Mesenchymal stem cell (in vitro differentiated cells and primary cell): ENCODE measurements around the gene KLHL26.

Experiments
- DNase-seq: peaks from one replicate; pipeline ENCODE4 v3.0.0-alpha.2; 2013
- H2AFZ ChIP-seq: one replicate; pipeline ENCODE4 v1.6.1; 2013; ENCODE audit warnings: low read depth, mild to moderate bottlenecking, control low read depth, inconsistent platforms, low read length, moderate library complexity
- H2AK5ac ChIP-seq: 2 replicates; pipeline ENCODE4 v1.6.1; 2013; ENCODE audit warnings: low read length, moderate library complexity, mild to moderate bottlenecking, inconsistent platforms; ENCODE audit not compliant: severe bottlenecking
- H2BK120ac ChIP-seq: one replicate; pipeline ENCODE4 v1.6.1; 2013; ENCODE audit warnings: low read depth, mild to moderate bottlenecking, inconsistent platforms, low read length, moderate library complexity
- H2BK12ac ChIP-seq, 2 experiments: one replicate each; pipeline ENCODE4 v1.6.1; 2013; ENCODE audit warnings: inconsistent platforms in 2 of 2, low read length in 2 of 2, mild to moderate bottlenecking in 2 of 2, moderate library complexity in 2 of 2, control low read depth in 1 of 2
- H2BK15ac ChIP-seq: one replicate; pipeline ENCODE4 v1.6.1; 2013; ENCODE audit warnings: mild to moderate bottlenecking, low read depth, inconsistent platforms; ENCODE audit not compliant: poor library complexity, severe bottlenecking
- H2BK5ac ChIP-seq: 2 replicates; pipeline ENCODE4 v1.6.1; 2013; ENCODE audit warnings: low read depth, mild to moderate bottlenecking, low read length, control low read depth, inconsistent platforms; ENCODE audit not compliant: poor library complexity, severe bottlenecking
- H3K14ac ChIP-seq, 2 experiments: one replicate each; pipeline ENCODE4 v1.6.1; 2013; ENCODE audit warnings: inconsistent platforms in 2 of 2, low read length in 2 of 2, control low read depth in 1 of 2, mild to moderate bottlenecking in 1 of 2, moderate library complexity in 1 of 2
- H3K18ac ChIP-seq, 2 experiments: one replicate each; pipeline ENCODE4 v1.6.1; 2013; ENCODE audit warnings: inconsistent platforms in 2 of 2, low read length in 2 of 2, control low read depth in 1 of 2, low read depth in 1 of 2, mild to moderate bottlenecking in 1 of 2
- H3K23ac ChIP-seq, 2 experiments: one replicate each; pipeline ENCODE4 v1.6.1; 2013; ENCODE audit warnings: inconsistent platforms in 2 of 2, low read length in 2 of 2, mild to moderate bottlenecking in 2 of 2, moderate library complexity in 2 of 2, control low read depth in 1 of 2
- H3K27ac ChIP-seq: 2 replicates; pipeline ENCODE4 v1.5.1; 2013; ENCODE audit warnings: mild to moderate bottlenecking, moderate library complexity, low read length, control low read depth, inconsistent platforms; ENCODE audit not compliant: poor library complexity, severe bottlenecking
- H3K27me3 ChIP-seq, 2 experiments: 2 replicates each; pipeline versions ENCODE4 v1.6.1 to v1.7.0; 2013; ENCODE audit warnings: low read length in 2 of 2, mild to moderate bottlenecking in 2 of 2, moderate library complexity in 2 of 2, control low read depth in 1 of 2, inconsistent platforms in 1 of 2; ENCODE audit not compliant: control insufficient read depth in 1 of 2, insufficient read depth in 1 of 2
- H3K36me3 ChIP-seq, 2 experiments: 2 replicates each; pipeline versions ENCODE4 v1.6.1 to v1.7.0; 2013; ENCODE audit warnings: low read length in 2 of 2, control low read depth in 1 of 2, inconsistent platforms in 1 of 2, low read depth in 1 of 2, mild to moderate bottlenecking in 1 of 2; ENCODE audit not compliant: insufficient read depth in 2 of 2, control insufficient read depth in 1 of 2
- H3K4ac ChIP-seq, 2 experiments: one replicate each; pipeline ENCODE4 v1.6.1; 2013; ENCODE audit warnings: inconsistent platforms in 2 of 2, low read length in 2 of 2, mild to moderate bottlenecking in 2 of 2, moderate library complexity in 2 of 2, control low read depth in 1 of 2, low read depth in 1 of 2
- H3K4me1 ChIP-seq: 2 replicates; pipeline ENCODE4 v1.6.1; 2013; ENCODE audit warnings: low read depth, low read length, control low read depth; ENCODE audit not compliant: control insufficient read depth, insufficient read depth
- H3K4me2 ChIP-seq: 2 replicates; pipeline ENCODE4 v1.6.1; 2013; ENCODE audit warnings: low read length, mild to moderate bottlenecking, inconsistent platforms; ENCODE audit not compliant: poor library complexity, severe bottlenecking
- H3K4me3 ChIP-seq, 2 experiments: 2 replicates each; pipeline versions ENCODE4 v1.5.1 to v1.7.0; 2013; ENCODE audit warnings: low read length in 2 of 2, mild to moderate bottlenecking in 2 of 2, control low read depth in 1 of 2, low read depth in 1 of 2; ENCODE audit not compliant: insufficient read depth in 1 of 2
- H3K79me1 ChIP-seq: replicated peaks from 2 replicates; pipeline ENCODE4 v1.6.1; 2013; ENCODE audit warnings: mild to moderate bottlenecking, control low read depth, low read length, inconsistent platforms; ENCODE audit not compliant: poor library complexity, severe bottlenecking
- H3K9ac ChIP-seq: 2 replicates; pipeline ENCODE4 v1.7.0; 2013; ENCODE audit warnings: mild to moderate bottlenecking, low read length, moderate library complexity
- H3K9me3 ChIP-seq: 2 replicates; pipeline ENCODE4 v1.7.0; 2013; ENCODE audit warnings: mild to moderate bottlenecking, low read length; ENCODE audit not compliant: control insufficient read depth
- H4K8ac ChIP-seq: one replicate; pipeline ENCODE4 v1.6.1; 2013; ENCODE audit warnings: inconsistent platforms, mild to moderate bottlenecking, low read length, moderate library complexity
- H4K91ac ChIP-seq: one replicate; pipeline ENCODE4 v1.6.1; 2013; ENCODE audit warnings: mild to moderate bottlenecking, low read length, inconsistent platforms
- WGBS: methylation state at CpG from one replicate; pipeline ENCODE4 v1.1.7; 2013; ENCODE audit warnings: mixed read lengths; 5-methylcytosine and 5-hydroxymethylcytosine counted together

KLHL26 gene

DNA sequence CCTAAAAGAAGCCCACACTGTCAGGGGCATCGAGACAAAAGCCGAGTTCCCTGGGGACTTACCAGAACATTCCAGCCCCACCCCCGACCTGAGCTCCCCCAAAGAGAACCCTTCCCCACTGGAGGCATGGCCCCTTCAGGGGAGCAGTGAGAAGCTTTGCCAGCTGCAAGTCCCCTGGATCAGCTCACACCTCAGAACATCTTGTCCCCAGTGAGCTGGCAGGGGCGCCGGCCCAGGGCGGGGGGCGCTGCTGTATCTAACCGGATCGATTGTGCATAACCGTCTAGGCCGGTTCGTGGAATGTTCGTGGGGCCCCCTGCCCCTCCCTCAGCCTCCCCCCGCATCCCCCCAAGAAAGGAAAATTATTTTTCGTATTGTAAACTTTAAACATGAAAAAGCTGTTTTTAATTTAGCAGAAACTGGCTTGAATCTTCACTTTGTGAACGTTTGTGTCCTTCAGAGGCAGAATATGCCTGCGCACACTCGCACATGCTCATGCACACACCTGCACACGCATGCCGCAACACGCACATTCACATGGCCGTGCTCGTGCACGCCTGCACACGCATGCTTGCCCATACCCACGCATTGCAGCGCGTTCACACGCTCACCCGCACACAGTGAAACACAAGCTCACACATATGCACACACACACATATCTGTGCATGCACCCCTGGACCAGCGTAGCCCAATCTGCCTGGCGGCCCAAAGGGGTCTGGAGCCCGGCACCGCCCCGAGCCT lies 34.6 kb downstream of the KLHL26 start:
- H3K4me1 ChIP-seq = peaks cover 11% of the 10 kb centered on the region
- H2AFZ ChIP-seq = no peak overlapping the region
- no peak overlapping the region for H2AK5ac ChIP-seq
- H3K4ac ChIP-seq = no peak overlapping the region
- peaks cover 13 to 35% of the 10 kb centered on the region in 2 experiments for H3K36me3 ChIP-seq
- WGBS = 92% methylated on average over 27 of the region's 35 CpGs
- no peak overlapping the region for H3K23ac ChIP-seq
- peak overlapping the region; percentile 2 for H4K91ac ChIP-seq
- peak overlapping the region in 1 of 2 experiments; percentile 1 for H3K18ac ChIP-seq
- no peak overlapping the region for H3K4me3 ChIP-seq
- H4K8ac ChIP-seq = no peak overlapping the region
- H2BK12ac ChIP-seq = no peak overlapping the region
- H3K14ac ChIP-seq = no peak overlapping the region
- no peaks in the 10 kb centered on the region for H3K9me3 ChIP-seq
- H3K9ac ChIP-seq = no peak overlapping the region
- no peak overlapping the region for H2BK5ac ChIP-seq
- H2BK15ac ChIP-seq = no peak overlapping the region
- no peak overlapping the region for H3K27ac ChIP-seq
- no peak for DNase-seq
- H2BK120ac ChIP-seq = no peak overlapping the region
- H3K79me1 ChIP-seq = peaks cover 3% of the 10 kb centered on the region
- no peak overlapping the region for H3K4me2 ChIP-seq
- no peaks in the 10 kb centered on the region for H3K27me3 ChIP-seq

DNA sequence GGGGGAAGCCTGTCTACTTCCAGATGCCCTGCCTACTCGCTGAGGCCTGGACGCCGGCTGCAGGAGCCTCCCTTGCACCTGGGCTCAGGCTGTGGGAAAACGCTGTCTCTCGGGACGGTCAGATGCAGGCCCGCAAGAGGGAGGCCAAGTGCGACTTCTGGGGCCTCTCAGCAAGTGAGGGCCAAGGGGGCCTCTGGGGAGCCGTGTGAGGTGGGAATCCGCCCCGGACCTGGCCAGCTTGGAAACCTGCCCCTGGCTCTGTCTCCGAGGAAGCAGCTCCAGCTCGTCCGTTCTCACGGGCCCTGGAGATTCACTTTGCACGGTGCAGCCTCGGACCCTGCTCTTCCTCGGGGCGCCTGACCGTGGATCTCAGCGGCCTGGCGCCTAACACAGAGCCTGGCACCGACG lies 35.2 kb downstream of the KLHL26 start:
- H3K27me3 ChIP-seq = no peaks in the 10 kb centered on the region
- no peak overlapping the region for H3K18ac ChIP-seq
- no peak overlapping the region for H4K91ac ChIP-seq
- H3K14ac ChIP-seq = no peak overlapping the region
- H2BK5ac ChIP-seq = no peak overlapping the region
- H3K4me2 ChIP-seq = no peak overlapping the region
- peaks cover 12% of the 10 kb centered on the region for H3K4me1 ChIP-seq
- H3K9me3 ChIP-seq = no peaks in the 10 kb centered on the region
- H3K36me3 ChIP-seq = peaks cover 13 to 35% of the 10 kb centered on the region in 2 experiments
- no peak overlapping the region for H2AK5ac ChIP-seq
- H4K8ac ChIP-seq = no peak overlapping the region
- peaks cover 3% of the 10 kb centered on the region for H3K79me1 ChIP-seq
- H2AFZ ChIP-seq = no peak overlapping the region
- no peak overlapping the region for H3K27ac ChIP-seq
- no peak overlapping the region for H3K9ac ChIP-seq
- no peak overlapping the region for H3K4ac ChIP-seq
- H3K4me3 ChIP-seq = peak overlapping the region in 1 of 2 experiments; percentile 35
- WGBS = 86% methylated on average over 24 of the region's 24 CpGs
- H2BK12ac ChIP-seq = no peak overlapping the region
- no peak overlapping the region for H2BK120ac ChIP-seq
- H2BK15ac ChIP-seq = no peak overlapping the region
- no peak for DNase-seq
- no peak overlapping the region for H3K23ac ChIP-seq

DNA sequence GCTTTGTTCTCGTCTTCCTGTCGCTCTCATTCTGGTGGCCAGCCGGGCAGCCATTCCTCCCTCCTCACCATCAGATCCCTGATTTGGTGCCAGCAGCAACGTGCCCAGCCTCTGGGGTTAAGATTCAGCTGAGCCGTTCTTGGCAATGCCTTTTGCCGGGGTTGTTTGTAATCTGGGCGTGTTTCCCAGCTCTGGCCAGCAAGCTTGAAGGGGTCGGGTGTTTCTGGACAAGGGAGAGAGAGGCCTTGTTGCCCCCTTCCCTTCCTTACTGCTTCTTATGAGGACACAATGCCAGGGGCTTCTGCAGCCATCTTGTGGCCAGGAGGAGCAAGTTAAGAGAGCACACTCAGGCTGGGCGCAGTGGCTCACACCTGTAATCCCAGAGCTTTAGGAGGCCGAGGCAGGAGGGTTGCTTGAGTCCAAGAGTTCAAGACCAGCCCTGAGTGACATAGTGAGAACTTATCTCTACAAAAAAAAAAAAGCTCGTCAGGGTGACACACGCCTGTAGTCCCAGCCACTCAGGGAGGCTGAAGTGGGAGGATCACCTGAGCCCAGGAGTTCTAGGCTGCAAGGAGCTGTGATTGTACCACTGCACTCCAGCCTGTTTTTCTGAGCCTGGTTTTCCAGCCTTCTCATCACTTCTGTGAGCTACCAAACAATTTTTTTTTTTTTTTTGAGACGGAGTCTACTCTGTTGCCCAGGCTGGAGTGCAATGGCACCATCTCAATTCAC lies 35.9 kb downstream of the KLHL26 start:
- Histone ChIP-seq H3K18ac (no peak overlapping the region), H2BK15ac (no peak overlapping the region), H3K23ac (no peak overlapping the region), H2AK5ac (no peak overlapping the region), H2BK5ac (no peak overlapping the region), H2BK120ac (no peak overlapping the region), H2AFZ (no peak overlapping the region), H3K36me3 (peaks cover 9 to 31% of the 10 kb centered on the region in 2 experiments), H3K9me3 (no peaks in the 10 kb centered on the region), H3K14ac (no peak overlapping the region), H3K4me3 (peak overlapping the region in 1 of 2 experiments; percentile 35), H3K4ac (no peak overlapping the region), H4K91ac (no peak overlapping the region), H3K27me3 (no peaks in the 10 kb centered on the region), H3K79me1 (peaks cover 3% of the 10 kb centered on the region), H3K9ac (no peak overlapping the region), H2BK12ac (no peak overlapping the region), H3K4me1 (peaks cover 18% of the 10 kb centered on the region), H3K27ac (no peak overlapping the region), H3K4me2 (no peak overlapping the region), H4K8ac (no peak overlapping the region)
- DNase-seq = peak; percentile 38
- WGBS = 86% methylated on average over 12 of the region's 13 CpGs

DNA sequence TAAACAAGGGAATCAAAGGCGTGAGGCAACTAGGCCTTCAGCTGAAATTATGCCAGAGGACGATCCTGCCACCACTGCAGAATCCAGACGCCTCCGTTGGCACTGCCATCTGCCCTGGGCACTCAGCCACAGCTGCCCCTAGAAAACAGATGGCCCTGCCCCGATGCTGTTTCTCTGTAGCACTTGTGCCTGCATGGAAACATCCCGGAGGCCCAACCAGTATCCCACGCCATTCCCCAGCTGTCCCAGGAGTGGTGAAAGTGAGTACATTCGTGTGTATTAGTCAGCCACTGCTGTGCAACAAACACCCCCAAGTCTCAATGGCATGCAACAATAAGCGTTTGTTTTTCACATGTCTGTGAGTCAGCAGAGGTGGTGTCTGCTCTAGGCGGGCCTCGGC lies 37.8 kb downstream of the KLHL26 start:
- no peak overlapping the region for H3K4me3 ChIP-seq
- H3K14ac ChIP-seq = no peak overlapping the region
- peaks cover 0 to 15% of the 10 kb centered on the region in 2 experiments for H3K36me3 ChIP-seq
- H4K8ac ChIP-seq = peak overlapping the region; percentile 20
- no peak overlapping the region for H3K27ac ChIP-seq
- H3K9me3 ChIP-seq = no peaks in the 10 kb centered on the region
- no peak overlapping the region for H3K23ac ChIP-seq
- peaks cover 17% of the 10 kb centered on the region for H3K4me1 ChIP-seq
- no peak overlapping the region for H3K9ac ChIP-seq
- H3K18ac ChIP-seq = peak overlapping the region in 1 of 2 experiments; percentile 56
- no peak overlapping the region for H2AFZ ChIP-seq
- H2BK12ac ChIP-seq = peak overlapping the region; percentile 8 to 17
- no peaks in the 10 kb centered on the region for H3K27me3 ChIP-seq
- WGBS = 83% methylated on average over 11 of the region's 11 CpGs
- no peaks in the 10 kb centered on the region for H3K79me1 ChIP-seq
- H2BK5ac ChIP-seq = no peak overlapping the region
- H2BK120ac ChIP-seq = no peak overlapping the region
- H3K4ac ChIP-seq = no peak overlapping the region
- peak; percentile 33 for DNase-seq
- no peak overlapping the region for H3K4me2 ChIP-seq
- H4K91ac ChIP-seq = peak overlapping the region; percentile 76
- peak overlapping the region; percentile 33 for H2BK15ac ChIP-seq
- no peak overlapping the region for H2AK5ac ChIP-seq
